Measurements from ENCODE around the gene DELE1. TPM values are rescaled to one million over a fixed set of nuclear protein-coding genes. Genes with fewer than 3 reads are reported as not detected.
A peak's percentile ranks its signal among the peaks of the same experiment; 100 is the strongest.

The DELE1 gene
- total RNA-seq, 1 donor = 34.1 TPM

GRCh38 chr5:141940695-141941271 lies 17.1 kb downstream of the DELE1 start:
- TF ChIP-seq, protein P1, sequence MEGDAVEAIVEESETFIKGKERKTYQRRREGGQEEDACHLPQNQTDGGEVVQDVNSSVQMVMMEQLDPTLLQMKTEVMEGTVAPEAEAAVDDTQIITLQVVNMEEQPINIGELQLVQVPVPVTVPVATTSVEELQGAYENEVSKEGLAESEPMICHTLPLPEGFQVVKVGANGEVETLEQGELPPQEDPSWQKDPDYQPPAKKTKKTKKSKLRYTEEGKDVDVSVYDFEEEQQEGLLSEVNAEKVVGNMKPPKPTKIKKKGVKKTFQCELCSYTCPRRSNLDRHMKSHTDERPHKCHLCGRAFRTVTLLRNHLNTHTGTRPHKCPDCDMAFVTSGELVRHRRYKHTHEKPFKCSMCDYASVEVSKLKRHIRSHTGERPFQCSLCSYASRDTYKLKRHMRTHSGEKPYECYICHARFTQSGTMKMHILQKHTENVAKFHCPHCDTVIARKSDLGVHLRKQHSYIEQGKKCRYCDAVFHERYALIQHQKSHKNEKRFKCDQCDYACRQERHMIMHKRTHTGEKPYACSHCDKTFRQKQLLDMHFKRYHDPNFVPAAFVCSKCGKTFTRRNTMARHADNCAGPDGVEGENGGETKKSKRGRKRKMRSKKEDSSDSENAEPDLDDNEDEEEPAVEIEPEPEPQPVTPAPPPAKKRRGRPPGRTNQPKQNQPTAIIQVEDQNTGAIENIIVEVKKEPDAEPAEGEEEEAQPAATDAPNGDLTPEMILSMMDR (IDR thresholded peaks at IDR 0.05; ENCODE audit: insufficient read depth, low read depth, low read length) = peak; percentile 36

GRCh38 chr5:141941307-141941706 lies 17.6 kb downstream of the DELE1 start:
- no peak overlapping the region for H3K4me3 ChIP-seq (ENCODE audit: low read depth, low read length)
- peak; percentile 36 for DNase-seq (ENCODE audit: low read depth)
- TF ChIP-seq, protein P1 (IDR thresholded peaks at IDR 0.05; ENCODE audit: insufficient read depth, low read depth, low read length) = no peak

More at GRCh38 chr5:141940695-141941271, 17.1 kb downstream of the DELE1 start:
- peak; percentile 64 for DNase-seq (ENCODE audit: low read depth)
- H3K4me3 ChIP-seq (ENCODE audit: low read depth, low read length) = no peak overlapping the region

- no peak overlapping the region for H3K4me3 ChIP-seq (ENCODE audit: low read depth, low read length)
- TF ChIP-seq, protein P1 (IDR thresholded peaks at IDR 0.05; ENCODE audit: insufficient read depth, low read depth, low read length) = no peak
- no peak for DNase-seq (ENCODE audit: low read depth)
These were observed 18.1 kb downstream of the DELE1 start for GRCh38 chr5:141941779-141942178.

GRCh38 chr5:141942185-141942857 lies 18.6 kb downstream of the DELE1 start:
- no peak for DNase-seq (ENCODE audit: low read depth)
- TF ChIP-seq, protein P1 (IDR thresholded peaks at IDR 0.05; ENCODE audit: insufficient read depth, low read depth, low read length) = no peak
- H3K4me3 ChIP-seq (ENCODE audit: low read depth, low read length) = no peak overlapping the region

DNA sequence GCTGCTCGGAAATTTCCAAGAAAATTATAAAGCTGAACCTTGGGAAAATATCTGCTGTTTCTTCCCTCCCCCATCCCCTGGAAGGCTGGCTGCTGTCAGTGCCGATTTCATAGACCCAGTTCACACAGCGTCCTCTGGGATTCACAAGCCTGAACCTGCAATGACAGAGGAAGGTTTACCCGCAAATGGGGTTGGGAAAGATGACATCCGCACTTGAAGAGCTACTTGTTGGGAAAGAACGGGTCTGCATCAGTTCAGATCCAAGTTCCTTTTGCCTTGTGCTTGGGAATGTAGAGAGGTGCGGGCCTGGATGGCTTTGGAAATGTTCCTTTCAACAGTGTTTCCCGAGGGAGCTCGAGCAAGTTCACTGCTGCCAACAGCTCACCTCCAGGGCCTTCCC lies 20.4 kb downstream of the DELE1 start:
- no peak for DNase-seq (ENCODE audit: low read depth)
- no peak overlapping the region for H3K4me3 ChIP-seq (ENCODE audit: low read depth, low read length)
- TF ChIP-seq, protein P1 (IDR thresholded peaks at IDR 0.05; ENCODE audit: insufficient read depth, low read depth, low read length) = no peak

DNA sequence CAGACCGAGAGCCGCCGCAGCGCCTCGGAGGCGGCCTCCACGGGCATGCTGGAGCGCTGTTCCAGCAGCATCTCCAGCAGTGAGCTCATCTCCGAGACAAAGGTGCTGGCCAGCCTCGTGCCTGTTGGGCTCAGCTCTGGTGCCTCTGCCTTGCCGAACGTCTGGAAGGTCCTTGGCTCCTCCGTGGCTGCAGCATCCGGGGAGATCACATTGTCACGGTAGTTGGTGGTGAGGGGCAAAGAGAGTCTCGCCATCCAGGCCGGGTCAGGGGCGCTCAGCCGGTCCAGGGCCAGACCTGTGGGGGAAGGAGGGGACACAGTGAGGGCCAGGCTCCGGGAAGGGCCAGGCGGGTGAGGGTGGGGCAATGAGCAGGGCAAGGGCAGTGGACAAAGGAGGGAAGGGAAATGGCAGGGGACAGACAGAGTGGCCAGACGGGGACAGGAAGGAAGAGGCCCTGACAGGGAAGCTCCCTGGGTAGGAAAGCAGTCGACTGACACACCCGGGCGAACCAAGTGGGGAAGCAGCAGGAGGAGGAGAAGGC lies 21.9 kb downstream of the DELE1 start:
- TF ChIP-seq, protein P1 (IDR thresholded peaks at IDR 0.05; ENCODE audit: insufficient read depth, low read depth, low read length) = no peak
- no peak overlapping the region for H3K4me3 ChIP-seq (ENCODE audit: low read depth, low read length)
- no peak for DNase-seq (ENCODE audit: low read depth)
